Measurements from ENCODE around the gene ZNF24.

Gene ZNF24

GRCh38 chr18:35343936-35344735 lies at the start of gene ZNF24:
Gene ZNF24, minus strand, starts transcription at chr18:35344420. Its CDS starts 3,770 bp downstream, at chr18:35340650.
- DNase-seq: peak; percentile 99

GRCh38 chr18:35393716-35394115 lies 49.5 kb upstream of the ZNF24 start:
- no peak for DNase-seq

GRCh38 chr18:35392375-35392774 lies 48.2 kb upstream of the ZNF24 start:
- DNase-seq: no peak

GRCh38 chr18:35390951-35391700 lies 46.9 kb upstream of the ZNF24 start:
- no peak for DNase-seq

- DNase-seq: no peak
Observed at GRCh38 chr18:35389095-35389618, 44.9 kb upstream of the ZNF24 start.

GRCh38 chr18:35387152-35387571 lies 42.9 kb upstream of the ZNF24 start:
- DNase-seq: peak; percentile 25

- DNase-seq: peak; percentile 79
Observed at GRCh38 chr18:35386600-35387100, 42.4 kb upstream of the ZNF24 start.

GRCh38 chr18:35383136-35383535 lies 38.9 kb upstream of the ZNF24 start:
- no peak for DNase-seq

- no peak for DNase-seq
Observed at GRCh38 chr18:35379421-35379820, 35.2 kb upstream of the ZNF24 start.

GRCh38 chr18:35378574-35378896 lies 34.3 kb upstream of the ZNF24 start:
- no peak for DNase-seq

GRCh38 chr18:35377875-35378573 lies 33.8 kb upstream of the ZNF24 start:
- DNase-seq: no peak

GRCh38 chr18:35376742-35377695 lies 32.8 kb upstream of the ZNF24 start, which contains the start of gene ZNF396:
Gene ZNF396, minus strand, starts transcription at chr18:35377337. Its CDS starts 3,045 bp downstream, at chr18:35374292.
- peak; percentile 67 for DNase-seq

GRCh38 chr18:35376393-35376741 lies 32.1 kb upstream of the ZNF24 start:
- DNase-seq: peak; percentile 19

- DNase-seq: no peak
Observed at GRCh38 chr18:35374708-35375107, 30.5 kb upstream of the ZNF24 start.

GRCh38 chr18:35371412-35372195 lies 27.4 kb upstream of the ZNF24 start:
- DNase-seq: no peak

- no peak for DNase-seq
Observed at GRCh38 chr18:35369126-35369525, 24.9 kb upstream of the ZNF24 start.

GRCh38 chr18:35368595-35368994 lies 24.4 kb upstream of the ZNF24 start:
- no peak for DNase-seq

- DNase-seq: no peak
Observed at GRCh38 chr18:35362531-35362930, 18.3 kb upstream of the ZNF24 start.

- DNase-seq: no peak
Observed at GRCh38 chr18:35361570-35362321, 17.5 kb upstream of the ZNF24 start.

GRCh38 chr18:35355140-35355618 lies 11.0 kb upstream of the ZNF24 start:
- DNase-seq: peak; percentile 73
